Measurements from ENCODE around the gene GYS2.

GYS2 gene

GRCh38 chr12:21627924-21628323, 23.3 kb upstream of the GYS2 start:
- TF ChIP-seq CTCF (IDR thresholded peaks at IDR 0.05; ENCODE audit: insufficient read depth, low read length, poor library complexity, severe bottlenecking) (no peak), EZH2phosphoT487 (conservative IDR thresholded peaks at IDR 0.05; ENCODE audit: low read length) (no peak)
- H3K4me3 ChIP-seq (ENCODE audit: insufficient read depth, low read length, poor library complexity, severe bottlenecking) = no peak overlapping the region
- no peaks in the 10 kb centered on the region for H3K79me2 ChIP-seq (ENCODE audit: insufficient read depth, low read length)
- H3K9me3 ChIP-seq (ENCODE audit: insufficient read depth, low read length) = no peaks in the 10 kb centered on the region
- H3F3A ChIP-seq (ENCODE audit: insufficient read depth) = peaks cover 7% of the 10 kb centered on the region
- peaks cover 4% of the 10 kb centered on the region; the same call in 1 of the 2 replicates for H3K36me3 ChIP-seq (ENCODE audit: low read length)
- H3K9ac ChIP-seq (ENCODE audit: low read length) = no peak overlapping the region
- no peak overlapping the region for H3K4me2 ChIP-seq (ENCODE audit: low read depth, low read length, poor library complexity, severe bottlenecking)
- no peaks in the 10 kb centered on the region for H3K9me2 ChIP-seq (replicated peaks; ENCODE audit: insufficient read depth, low read length)
- H2AFZ ChIP-seq (ENCODE audit: low read depth, low read length, severe bottlenecking) = no peak overlapping the region
- H3K27ac ChIP-seq (ENCODE audit: low read depth, low read length) = no peak overlapping the region
- no peaks in the 10 kb centered on the region for H4K20me1 ChIP-seq (ENCODE audit: low read depth, low read length)
- no peaks in the 10 kb centered on the region for H3K27me3 ChIP-seq (ENCODE audit: low read length)

DNA sequence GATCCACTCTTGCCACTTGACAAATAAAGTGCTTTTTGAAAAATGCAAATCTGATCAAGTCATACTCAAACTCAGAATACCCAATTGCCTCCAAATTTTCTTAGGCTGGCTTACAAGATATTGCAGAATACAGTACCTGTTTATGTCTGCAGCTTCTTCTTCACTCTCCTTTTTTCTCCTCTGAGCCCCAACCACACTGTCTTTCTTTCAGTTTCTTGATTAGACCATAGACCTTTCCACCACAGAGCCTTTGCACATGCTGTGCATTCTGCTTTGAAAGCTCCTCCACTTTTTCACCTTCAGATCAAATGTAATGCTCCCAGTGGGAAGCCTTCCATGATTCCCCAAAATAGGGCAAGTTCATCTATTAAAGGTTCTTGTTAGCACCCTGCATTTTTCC, 13.9 kb upstream of the GYS2 start:
- Histone ChIP-seq H4K20me1 (ENCODE audit: low read depth, low read length) (no peaks in the 10 kb centered on the region), H3K27me3 (ENCODE audit: low read length) (no peaks in the 10 kb centered on the region), H3K4me3 (ENCODE audit: insufficient read depth, low read length, poor library complexity, severe bottlenecking) (no peak overlapping the region), H3K79me2 (ENCODE audit: insufficient read depth, low read length) (no peaks in the 10 kb centered on the region), H3K9me3 (ENCODE audit: insufficient read depth, low read length) (no peaks in the 10 kb centered on the region), H2AFZ (ENCODE audit: low read depth, low read length, severe bottlenecking) (no peak overlapping the region), H3F3A (ENCODE audit: insufficient read depth) (no peaks in the 10 kb centered on the region), H3K9ac (ENCODE audit: low read length) (no peak overlapping the region), H3K4me2 (ENCODE audit: low read depth, low read length, poor library complexity, severe bottlenecking) (no peak overlapping the region), H3K27ac (ENCODE audit: low read depth, low read length) (no peak overlapping the region), H3K9me2 (replicated peaks; ENCODE audit: insufficient read depth, low read length) (no peaks in the 10 kb centered on the region), H3K36me3 (ENCODE audit: low read length) (no peaks in the 10 kb centered on the region)
- no peak for TF ChIP-seq EZH2phosphoT487 (conservative IDR thresholded peaks at IDR 0.05; ENCODE audit: low read length)
- TF ChIP-seq CTCF (IDR thresholded peaks at IDR 0.05; ENCODE audit: insufficient read depth, low read length, poor library complexity, severe bottlenecking) = no peak

GRCh38 chr12:21617030-21617429, 12.4 kb upstream of the GYS2 start:
- H3K9me2 ChIP-seq (replicated peaks; ENCODE audit: insufficient read depth, low read length) = no peaks in the 10 kb centered on the region
- H3K79me2 ChIP-seq (ENCODE audit: insufficient read depth, low read length) = no peaks in the 10 kb centered on the region
- H3K4me3 ChIP-seq (ENCODE audit: insufficient read depth, low read length, poor library complexity, severe bottlenecking) = no peak overlapping the region
- H3K36me3 ChIP-seq (ENCODE audit: low read length) = no peaks in the 10 kb centered on the region
- H3K4me2 ChIP-seq (ENCODE audit: low read depth, low read length, poor library complexity, severe bottlenecking) = no peak overlapping the region
- no peaks in the 10 kb centered on the region for H4K20me1 ChIP-seq (ENCODE audit: low read depth, low read length)
- no peaks in the 10 kb centered on the region for H3F3A ChIP-seq (ENCODE audit: insufficient read depth)
- H2AFZ ChIP-seq (ENCODE audit: low read depth, low read length, severe bottlenecking) = no peak overlapping the region
- H3K27ac ChIP-seq (ENCODE audit: low read depth, low read length) = no peak overlapping the region
- no peaks in the 10 kb centered on the region for H3K27me3 ChIP-seq (ENCODE audit: low read length)
- no peak for TF ChIP-seq CTCF (IDR thresholded peaks at IDR 0.05; ENCODE audit: insufficient read depth, low read length, poor library complexity, severe bottlenecking)
- TF ChIP-seq EZH2phosphoT487 (conservative IDR thresholded peaks at IDR 0.05; ENCODE audit: low read length) = no peak
- no peaks in the 10 kb centered on the region for H3K9me3 ChIP-seq (ENCODE audit: insufficient read depth, low read length)
- H3K9ac ChIP-seq (ENCODE audit: low read length) = no peak overlapping the region

Data from SU-DHL-6 (cell line).